ENCODE measurements around the gene EFTUD2. TPM values are rescaled to one million over a fixed set of nuclear protein-coding genes. Genes with fewer than 3 reads are reported as not detected.

Gene EFTUD2
- total and polyA plus RNA-seq, 9 of the 15 experiments (the other 6 are each of a cell fraction or from before 2014, with no cell fraction given), result 65.8 to 362 (median 218) TPM

DNA sequence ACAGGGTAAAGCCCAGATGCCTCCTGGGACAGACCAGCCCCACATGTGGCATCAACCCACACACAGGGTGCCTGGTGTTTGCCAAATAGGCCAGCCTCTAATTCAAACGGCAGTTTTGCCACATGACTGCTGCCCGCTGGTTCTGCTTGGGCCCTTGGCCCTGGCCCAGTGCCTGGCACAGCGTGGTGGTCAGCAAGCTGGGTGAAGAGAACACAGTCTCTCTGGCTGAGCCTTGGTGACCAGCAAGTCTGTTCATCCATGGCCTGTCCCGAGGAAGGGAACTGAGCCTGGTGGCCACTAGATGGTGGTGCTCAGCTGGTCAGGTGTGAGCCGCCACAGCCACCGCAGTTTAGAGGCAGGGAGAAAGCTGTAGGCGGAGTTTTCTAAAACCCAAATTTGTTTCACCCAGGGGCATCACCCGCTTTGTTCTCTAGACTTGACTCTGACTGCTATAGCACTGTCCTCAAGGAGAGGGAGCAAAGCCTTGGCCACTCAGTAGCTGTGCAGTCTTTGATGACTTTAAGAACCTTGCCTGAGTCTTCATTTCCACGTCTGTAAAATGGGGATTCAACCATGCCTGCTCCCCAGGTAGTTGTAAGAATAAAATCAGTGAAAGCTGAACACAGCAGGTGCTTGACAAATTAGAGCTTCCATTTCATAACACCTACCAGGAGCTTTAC, 20.8 kb upstream of the EFTUD2 start (continued):
- TF ChIP-seq, protein P1, sequence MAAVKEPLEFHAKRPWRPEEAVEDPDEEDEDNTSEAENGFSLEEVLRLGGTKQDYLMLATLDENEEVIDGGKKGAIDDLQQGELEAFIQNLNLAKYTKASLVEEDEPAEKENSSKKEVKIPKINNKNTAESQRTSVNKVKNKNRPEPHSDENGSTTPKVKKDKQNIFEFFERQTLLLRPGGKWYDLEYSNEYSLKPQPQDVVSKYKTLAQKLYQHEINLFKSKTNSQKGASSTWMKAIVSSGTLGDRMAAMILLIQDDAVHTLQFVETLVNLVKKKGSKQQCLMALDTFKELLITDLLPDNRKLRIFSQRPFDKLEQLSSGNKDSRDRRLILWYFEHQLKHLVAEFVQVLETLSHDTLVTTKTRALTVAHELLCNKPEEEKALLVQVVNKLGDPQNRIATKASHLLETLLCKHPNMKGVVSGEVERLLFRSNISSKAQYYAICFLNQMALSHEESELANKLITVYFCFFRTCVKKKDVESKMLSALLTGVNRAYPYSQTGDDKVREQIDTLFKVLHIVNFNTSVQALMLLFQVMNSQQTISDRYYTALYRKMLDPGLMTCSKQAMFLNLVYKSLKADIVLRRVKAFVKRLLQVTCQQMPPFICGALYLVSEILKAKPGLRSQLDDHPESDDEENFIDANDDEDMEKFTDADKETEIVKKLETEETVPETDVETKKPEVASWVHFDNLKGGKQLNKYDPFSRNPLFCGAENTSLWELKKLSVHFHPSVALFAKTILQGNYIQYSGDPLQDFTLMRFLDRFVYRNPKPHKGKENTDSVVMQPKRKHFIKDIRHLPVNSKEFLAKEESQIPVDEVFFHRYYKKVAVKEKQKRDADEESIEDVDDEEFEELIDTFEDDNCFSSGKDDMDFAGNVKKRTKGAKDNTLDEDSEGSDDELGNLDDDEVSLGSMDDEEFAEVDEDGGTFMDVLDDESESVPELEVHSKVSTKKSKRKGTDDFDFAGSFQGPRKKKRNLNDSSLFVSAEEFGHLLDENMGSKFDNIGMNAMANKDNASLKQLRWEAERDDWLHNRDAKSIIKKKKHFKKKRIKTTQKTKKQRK (IDR thresholded peaks at IDR 0.05; ENCODE audit: borderline replicate concordance, low read depth, low read length), result no peak
- TF ChIP-seq NCOA4 (IDR thresholded peaks at IDR 0.05; ENCODE audit: partially characterized antibody) (no peak), POLR2AphosphoS2 (IDR thresholded peaks at IDR 0.05; ENCODE audit: low read length) (no peak), SPI1 (IDR thresholded peaks at IDR 0.05; ENCODE audit: borderline replicate concordance, low read depth, low read length) (0 out of 2 replicates have a peak, but pooled peaks have one; percentile 39), KAT7 (CRISPR knock-in tag; IDR thresholded peaks at IDR 0.05; ENCODE audit: borderline replicate concordance) (no peak), SMC3 (conservative IDR thresholded peaks at IDR 0.05; ENCODE audit: insufficient read depth, low read depth, low read length) (peak; percentile 92), SLC30A9 (CRISPR knock-in tag; IDR thresholded peaks at IDR 0.05) (no peak), ARHGAP35 (IDR thresholded peaks at IDR 0.05; ENCODE audit: partially characterized antibody) (no peak)
- TF ChIP-seq, protein P2, sequence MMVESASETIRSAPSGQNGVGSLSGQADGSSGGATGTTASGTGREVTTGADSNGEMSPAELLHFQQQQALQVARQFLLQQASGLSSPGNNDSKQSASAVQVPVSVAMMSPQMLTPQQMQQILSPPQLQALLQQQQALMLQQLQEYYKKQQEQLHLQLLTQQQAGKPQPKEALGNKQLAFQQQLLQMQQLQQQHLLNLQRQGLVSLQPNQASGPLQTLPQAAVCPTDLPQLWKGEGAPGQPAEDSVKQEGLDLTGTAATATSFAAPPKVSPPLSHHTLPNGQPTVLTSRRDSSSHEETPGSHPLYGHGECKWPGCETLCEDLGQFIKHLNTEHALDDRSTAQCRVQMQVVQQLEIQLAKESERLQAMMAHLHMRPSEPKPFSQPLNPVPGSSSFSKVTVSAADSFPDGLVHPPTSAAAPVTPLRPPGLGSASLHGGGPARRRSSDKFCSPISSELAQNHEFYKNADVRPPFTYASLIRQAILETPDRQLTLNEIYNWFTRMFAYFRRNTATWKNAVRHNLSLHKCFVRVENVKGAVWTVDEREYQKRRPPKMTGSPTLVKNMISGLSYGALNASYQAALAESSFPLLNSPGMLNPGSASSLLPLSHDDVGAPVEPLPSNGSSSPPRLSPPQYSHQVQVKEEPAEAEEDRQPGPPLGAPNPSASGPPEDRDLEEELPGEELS (CRISPR knock-in tag; IDR thresholded peaks at IDR 0.05; ENCODE audit: borderline replicate concordance), result 0 out of 2 replicates have a peak, but pooled peaks have one; percentile 69
- TF ChIP-seq, protein P3, sequence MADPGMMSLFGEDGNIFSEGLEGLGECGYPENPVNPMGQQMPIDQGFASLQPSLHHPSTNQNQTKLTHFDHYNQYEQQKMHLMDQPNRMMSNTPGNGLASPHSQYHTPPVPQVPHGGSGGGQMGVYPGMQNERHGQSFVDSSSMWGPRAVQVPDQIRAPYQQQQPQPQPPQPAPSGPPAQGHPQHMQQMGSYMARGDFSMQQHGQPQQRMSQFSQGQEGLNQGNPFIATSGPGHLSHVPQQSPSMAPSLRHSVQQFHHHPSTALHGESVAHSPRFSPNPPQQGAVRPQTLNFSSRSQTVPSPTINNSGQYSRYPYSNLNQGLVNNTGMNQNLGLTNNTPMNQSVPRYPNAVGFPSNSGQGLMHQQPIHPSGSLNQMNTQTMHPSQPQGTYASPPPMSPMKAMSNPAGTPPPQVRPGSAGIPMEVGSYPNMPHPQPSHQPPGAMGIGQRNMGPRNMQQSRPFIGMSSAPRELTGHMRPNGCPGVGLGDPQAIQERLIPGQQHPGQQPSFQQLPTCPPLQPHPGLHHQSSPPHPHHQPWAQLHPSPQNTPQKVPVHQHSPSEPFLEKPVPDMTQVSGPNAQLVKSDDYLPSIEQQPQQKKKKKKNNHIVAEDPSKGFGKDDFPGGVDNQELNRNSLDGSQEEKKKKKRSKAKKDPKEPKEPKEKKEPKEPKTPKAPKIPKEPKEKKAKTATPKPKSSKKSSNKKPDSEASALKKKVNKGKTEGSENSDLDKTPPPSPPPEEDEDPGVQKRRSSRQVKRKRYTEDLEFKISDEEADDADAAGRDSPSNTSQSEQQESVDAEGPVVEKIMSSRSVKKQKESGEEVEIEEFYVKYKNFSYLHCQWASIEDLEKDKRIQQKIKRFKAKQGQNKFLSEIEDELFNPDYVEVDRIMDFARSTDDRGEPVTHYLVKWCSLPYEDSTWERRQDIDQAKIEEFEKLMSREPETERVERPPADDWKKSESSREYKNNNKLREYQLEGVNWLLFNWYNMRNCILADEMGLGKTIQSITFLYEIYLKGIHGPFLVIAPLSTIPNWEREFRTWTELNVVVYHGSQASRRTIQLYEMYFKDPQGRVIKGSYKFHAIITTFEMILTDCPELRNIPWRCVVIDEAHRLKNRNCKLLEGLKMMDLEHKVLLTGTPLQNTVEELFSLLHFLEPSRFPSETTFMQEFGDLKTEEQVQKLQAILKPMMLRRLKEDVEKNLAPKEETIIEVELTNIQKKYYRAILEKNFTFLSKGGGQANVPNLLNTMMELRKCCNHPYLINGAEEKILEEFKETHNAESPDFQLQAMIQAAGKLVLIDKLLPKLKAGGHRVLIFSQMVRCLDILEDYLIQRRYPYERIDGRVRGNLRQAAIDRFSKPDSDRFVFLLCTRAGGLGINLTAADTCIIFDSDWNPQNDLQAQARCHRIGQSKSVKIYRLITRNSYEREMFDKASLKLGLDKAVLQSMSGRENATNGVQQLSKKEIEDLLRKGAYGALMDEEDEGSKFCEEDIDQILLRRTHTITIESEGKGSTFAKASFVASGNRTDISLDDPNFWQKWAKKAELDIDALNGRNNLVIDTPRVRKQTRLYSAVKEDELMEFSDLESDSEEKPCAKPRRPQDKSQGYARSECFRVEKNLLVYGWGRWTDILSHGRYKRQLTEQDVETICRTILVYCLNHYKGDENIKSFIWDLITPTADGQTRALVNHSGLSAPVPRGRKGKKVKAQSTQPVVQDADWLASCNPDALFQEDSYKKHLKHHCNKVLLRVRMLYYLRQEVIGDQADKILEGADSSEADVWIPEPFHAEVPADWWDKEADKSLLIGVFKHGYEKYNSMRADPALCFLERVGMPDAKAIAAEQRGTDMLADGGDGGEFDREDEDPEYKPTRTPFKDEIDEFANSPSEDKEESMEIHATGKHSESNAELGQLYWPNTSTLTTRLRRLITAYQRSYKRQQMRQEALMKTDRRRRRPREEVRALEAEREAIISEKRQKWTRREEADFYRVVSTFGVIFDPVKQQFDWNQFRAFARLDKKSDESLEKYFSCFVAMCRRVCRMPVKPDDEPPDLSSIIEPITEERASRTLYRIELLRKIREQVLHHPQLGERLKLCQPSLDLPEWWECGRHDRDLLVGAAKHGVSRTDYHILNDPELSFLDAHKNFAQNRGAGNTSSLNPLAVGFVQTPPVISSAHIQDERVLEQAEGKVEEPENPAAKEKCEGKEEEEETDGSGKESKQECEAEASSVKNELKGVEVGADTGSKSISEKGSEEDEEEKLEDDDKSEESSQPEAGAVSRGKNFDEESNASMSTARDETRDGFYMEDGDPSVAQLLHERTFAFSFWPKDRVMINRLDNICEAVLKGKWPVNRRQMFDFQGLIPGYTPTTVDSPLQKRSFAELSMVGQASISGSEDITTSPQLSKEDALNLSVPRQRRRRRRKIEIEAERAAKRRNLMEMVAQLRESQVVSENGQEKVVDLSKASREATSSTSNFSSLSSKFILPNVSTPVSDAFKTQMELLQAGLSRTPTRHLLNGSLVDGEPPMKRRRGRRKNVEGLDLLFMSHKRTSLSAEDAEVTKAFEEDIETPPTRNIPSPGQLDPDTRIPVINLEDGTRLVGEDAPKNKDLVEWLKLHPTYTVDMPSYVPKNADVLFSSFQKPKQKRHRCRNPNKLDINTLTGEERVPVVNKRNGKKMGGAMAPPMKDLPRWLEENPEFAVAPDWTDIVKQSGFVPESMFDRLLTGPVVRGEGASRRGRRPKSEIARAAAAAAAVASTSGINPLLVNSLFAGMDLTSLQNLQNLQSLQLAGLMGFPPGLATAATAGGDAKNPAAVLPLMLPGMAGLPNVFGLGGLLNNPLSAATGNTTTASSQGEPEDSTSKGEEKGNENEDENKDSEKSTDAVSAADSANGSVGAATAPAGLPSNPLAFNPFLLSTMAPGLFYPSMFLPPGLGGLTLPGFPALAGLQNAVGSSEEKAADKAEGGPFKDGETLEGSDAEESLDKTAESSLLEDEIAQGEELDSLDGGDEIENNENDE (IDR thresholded peaks at IDR 0.05; ENCODE audit: low read depth, low read length), result no peak

All from K562 (cell line).